ENCODE results near the gene TUBB8.
"Not testable (repeated sequence)": the region's sequence is repeated elsewhere in the genome, so short reads cannot be mapped to it uniquely, and the experiment has no call there.

TUBB8 gene

GRCh38 chr10:13315-13635 lies 35.8 kb downstream of the TUBB8 start:
- DNase-seq, result not testable (repeated sequence)

DNA sequence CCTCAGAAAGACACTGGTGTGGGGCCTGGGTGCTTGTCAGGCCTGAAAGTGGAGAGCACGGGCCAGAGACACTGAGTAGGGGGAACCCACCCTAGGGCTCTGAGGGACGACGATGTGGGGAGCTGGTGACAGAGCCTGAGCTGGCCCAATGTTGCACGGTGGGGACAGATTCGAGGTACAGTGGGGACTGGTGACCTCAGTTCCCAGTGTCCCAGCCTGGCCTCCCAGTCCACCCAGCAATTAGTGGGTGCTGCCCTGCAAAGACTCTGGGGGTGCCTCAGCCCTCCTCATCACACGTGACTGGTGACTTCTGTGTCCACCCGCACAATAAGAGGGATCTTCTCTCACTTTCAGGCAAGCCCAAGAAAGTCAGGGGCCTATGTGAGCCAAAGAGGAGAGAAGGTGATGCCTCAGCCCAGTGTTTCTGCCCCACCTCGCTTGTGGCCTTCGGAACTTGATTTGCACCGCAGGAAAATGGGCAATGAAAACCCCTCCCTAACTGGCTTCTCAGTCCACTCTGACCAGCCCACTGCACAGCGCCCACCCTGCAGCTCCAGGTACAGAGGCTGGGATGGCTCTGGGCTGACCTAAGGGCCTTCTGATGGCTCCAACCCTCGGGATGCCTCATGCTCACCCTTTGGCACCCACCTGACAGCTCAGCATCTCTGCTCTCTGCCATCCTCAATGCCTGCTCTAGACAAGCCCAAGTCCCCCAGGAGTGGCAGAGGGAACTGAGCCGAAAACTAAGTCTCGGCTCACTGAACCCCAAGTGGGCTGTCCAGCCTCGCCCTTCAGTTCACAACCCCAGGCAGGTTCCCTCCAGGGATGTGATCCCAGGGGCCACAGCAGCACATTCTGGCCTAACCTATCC lies 36.4 kb downstream of the TUBB8 start:
- not testable (repeated sequence) for DNase-seq

GRCh38 chr10:11260-11659 lies 37.8 kb downstream of the TUBB8 start:
- DNase-seq, result not testable (repeated sequence)

DNA sequence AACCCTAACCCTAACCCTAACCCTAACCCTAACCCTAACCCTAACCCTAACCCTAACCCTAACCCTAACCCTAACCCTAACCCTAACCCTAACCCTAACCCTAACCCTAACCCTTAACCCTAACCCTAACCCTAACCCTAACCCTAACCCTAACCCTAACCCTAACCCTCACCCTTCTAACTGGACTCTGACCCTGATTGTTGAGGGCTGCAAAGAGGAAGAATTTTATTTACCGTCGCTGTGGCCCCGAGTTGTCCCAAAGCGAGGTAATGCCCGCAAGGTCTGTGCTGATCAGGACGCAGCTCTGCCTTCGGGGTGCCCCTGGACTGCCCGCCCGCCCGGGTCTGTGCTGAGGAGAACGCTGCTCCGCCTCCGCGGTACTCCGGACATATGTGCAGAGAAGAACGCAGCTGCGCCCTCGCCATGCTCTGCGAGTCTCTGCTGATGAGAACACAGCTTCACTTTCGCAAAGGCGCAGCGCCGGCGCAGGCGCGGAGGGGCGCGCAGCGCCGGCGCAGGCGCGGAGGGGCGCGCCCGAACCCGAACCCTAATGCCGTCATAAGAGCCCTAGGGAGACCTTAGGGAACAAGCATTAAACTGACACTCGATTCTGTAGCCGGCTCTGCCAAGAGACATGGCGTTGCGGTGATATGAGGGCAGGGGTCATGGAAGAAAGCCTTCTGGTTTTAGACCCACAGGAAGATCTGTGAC lies 38.7 kb downstream of the TUBB8 start:
- not testable (repeated sequence) for DNase-seq
